SK-N-SH treated with all-trans-retinoic acid at 6 μM for 48 hours (cell line): ENCODE measurements around the gene ITPKA.

Experiments used
- ATAC-seq: fragments of 200-7000 bp; cut with Tn5 transposase; 3 replicates; pipeline ENCODE4 v1.9.1; 2020; ENCODE audit warnings: mild to moderate bottlenecking, moderate library complexity
- BACH2 ChIP-seq: fragments of 250-450 bp; sonication (Bioruptor Pico); IDR thresholded peaks from 2 replicates; pipeline ENCODE4 v1.9.0; 2021; ENCODE audit warnings: mild to moderate bottlenecking, borderline replicate concordance
- CREB5 ChIP-seq: fragments of 250-450 bp; sonication (Bioruptor Pico); IDR thresholded peaks from 2 replicates; pipeline ENCODE4 v1.5.1; 2020; ENCODE audit warnings: low read depth, mild to moderate bottlenecking, moderate library complexity
- CSDC2 ChIP-seq: fragments of 250-450 bp; sonication (Bioruptor Pico); IDR thresholded peaks from 2 replicates; pipeline ENCODE4 v1.5.0; 2020; ENCODE audit warnings: mild to moderate bottlenecking, moderate library complexity
- CSRNP3 ChIP-seq: fragments of 250-450 bp; sonication (Bioruptor Pico); IDR thresholded peaks from 2 replicates; pipeline ENCODE4 v1.5.1; 2021; ENCODE audit warnings: mild to moderate bottlenecking, moderate library complexity
- ESRRG ChIP-seq: fragments of 250-450 bp; sonication (Bioruptor Pico); IDR thresholded peaks from 2 replicates; pipeline ENCODE4 v1.6.1; 2021; ENCODE audit warnings: mild to moderate bottlenecking
- GLIS3 ChIP-seq: fragments of 250-450 bp; sonication (Bioruptor Pico); IDR thresholded peaks from 2 replicates; pipeline ENCODE4 v1.5.0; 2020; ENCODE audit warnings: mild to moderate bottlenecking, moderate library complexity
- ISL1 ChIP-seq: fragments of 250-450 bp; sonication (Bioruptor Pico); IDR thresholded peaks from 2 replicates; pipeline ENCODE4 v2.1.2; 2022; ENCODE audit warnings: mild to moderate bottlenecking, moderate library complexity
- OSR1 ChIP-seq: fragments of 250-450 bp; sonication (Bioruptor Pico); IDR thresholded peaks from 2 replicates; pipeline ENCODE4 v1.8.0; 2022; ENCODE audit warnings: moderate library complexity, mild to moderate bottlenecking, inconsistent platforms
- POU6F1 ChIP-seq: fragments of 250-450 bp; sonication (Bioruptor Pico); IDR thresholded peaks from 2 replicates; pipeline ENCODE4 v1.8.0; 2021; ENCODE audit warnings: low read depth, mild to moderate bottlenecking, moderate library complexity, borderline replicate concordance
- PPARA ChIP-seq: fragments of 250-450 bp; sonication (Bioruptor Pico); IDR thresholded peaks from 2 replicates; pipeline ENCODE4 v1.5.0; 2020; ENCODE audit warnings: mild to moderate bottlenecking, borderline replicate concordance
- RARB ChIP-seq: fragments of 250-450 bp; sonication (Bioruptor Pico); IDR thresholded peaks from 2 replicates; pipeline ENCODE4 v1.8.0; 2021; ENCODE audit warnings: mild to moderate bottlenecking, moderate library complexity
- SNAI2 ChIP-seq: fragments of 250-450 bp; sonication (Bioruptor Pico); IDR thresholded peaks from 2 replicates; pipeline ENCODE4 v1.5.0; 2020; ENCODE audit warnings: mild to moderate bottlenecking, moderate library complexity
- TCF4 ChIP-seq: fragments of 250-450 bp; sonication (Bioruptor Pico); IDR thresholded peaks from 2 replicates; pipeline ENCODE4 v1.8.0; 2021; ENCODE audit warnings: mild to moderate bottlenecking, moderate library complexity, borderline replicate concordance
- TSHZ2 ChIP-seq: fragments of 250-450 bp; sonication (Bioruptor Pico); IDR thresholded peaks from 2 replicates; pipeline ENCODE4 v1.5.0; 2020; ENCODE audit warnings: mild to moderate bottlenecking, moderate library complexity
- ZC3H10 ChIP-seq: fragments of 250-450 bp; sonication (Bioruptor Pico); IDR thresholded peaks from 2 replicates; pipeline ENCODE4 v1.5.1; 2021; ENCODE audit warnings: mild to moderate bottlenecking, moderate library complexity
- ZFP3 ChIP-seq: fragments of 250-450 bp; sonication (Bioruptor Pico); IDR thresholded peaks from 2 replicates; pipeline ENCODE4 v1.5.0; 2020; ENCODE audit warnings: mild to moderate bottlenecking, moderate library complexity
- ZFP30 ChIP-seq: fragments of 450-650 bp; formaldehyde crosslinking; IDR thresholded peaks from 2 replicates; pipeline ENCODE4 v1.5.0; 2022; ENCODE audit warnings: mild to moderate bottlenecking, moderate library complexity
- ZNF70 ChIP-seq: fragments of 450-650 bp; formaldehyde crosslinking; IDR thresholded peaks from 2 replicates; pipeline ENCODE4 v1.5.0; 2020; ENCODE audit warnings: mild to moderate bottlenecking, moderate library complexity
- ZNF8 ChIP-seq: fragments of 450-650 bp; formaldehyde crosslinking; IDR thresholded peaks from 2 replicates; pipeline ENCODE4 v1.5.0; 2020; ENCODE audit warnings: mild to moderate bottlenecking, moderate library complexity

Gene ITPKA

GRCh38 chr15:41521614-41522013, 27.9 kb downstream of the ITPKA start:
- ATAC-seq: no peak
- no peak for TF ChIP-seq TSHZ2 (CRISPR knock-in tag)
- TF ChIP-seq CREB5 (CRISPR knock-in tag): no peak
- no peak for TF ChIP-seq GLIS3 (CRISPR knock-in tag)
- no peak for TF ChIP-seq OSR1 (CRISPR knock-in tag)
- no peak for TF ChIP-seq ZC3H10
- TF ChIP-seq ZNF8 (CRISPR knock-in tag): no peak
- no peak for TF ChIP-seq ISL1

- ATAC-seq: peak; percentile 59
- TF ChIP-seq SNAI2 (CRISPR knock-in tag) (no peak), POU6F1 (CRISPR knock-in tag) (no peak), CSRNP3 (CRISPR knock-in tag) (no peak), ZNF70 (no peak), ZFP3 (CRISPR knock-in tag) (no peak), BACH2 (no peak), ZFP30 (CRISPR knock-in tag) (no peak), OSR1 (CRISPR knock-in tag) (no peak), CREB5 (CRISPR knock-in tag) (no peak), ZNF8 (CRISPR knock-in tag) (no peak), CSDC2 (CRISPR knock-in tag) (no peak), RARB (CRISPR knock-in tag) (no peak)
Measured at GRCh38 chr15:41523097-41523496, 29.4 kb downstream of the ITPKA start.

- peak; percentile 64; the same call in 2 of the 3 replicates for ATAC-seq
- no peak for TF ChIP-seq CSRNP3 (CRISPR knock-in tag)
- TF ChIP-seq RARB (CRISPR knock-in tag): no peak
- TF ChIP-seq TCF4 (CRISPR knock-in tag): peak; percentile 68
- peak; percentile 55; the same call in 1 of the 2 replicates for TF ChIP-seq ISL1
- TF ChIP-seq GLIS3 (CRISPR knock-in tag): no peak
- peak; percentile 16; the same call in 1 of the 2 replicates for TF ChIP-seq SNAI2 (CRISPR knock-in tag)
- no peak for TF ChIP-seq ZFP3 (CRISPR knock-in tag)
Measured at GRCh38 chr15:41530363-41530956, 36.8 kb downstream of the ITPKA start.

GRCh38 chr15:41535544-41535943, 41.9 kb downstream of the ITPKA start:
- ATAC-seq: no peak

More at GRCh38 chr15:41535544-41535943, 41.9 kb downstream of the ITPKA start:
- TF ChIP-seq ZNF70 (no peak), TSHZ2 (CRISPR knock-in tag) (no peak), ESRRG (CRISPR knock-in tag) (no peak), CSDC2 (CRISPR knock-in tag) (no peak), RARB (CRISPR knock-in tag) (no peak), PPARA (CRISPR knock-in tag) (no peak), ZNF8 (CRISPR knock-in tag) (no peak), ISL1 (no peak), ZFP30 (CRISPR knock-in tag) (no peak), ZC3H10 (no peak)
